ENCODE measurements around the gene JPH2. TPM values are rescaled to one million over a fixed set of nuclear protein-coding genes. Genes with fewer than 3 reads are reported as not detected.
A peak's percentile ranks its signal among the peaks of the same experiment; 100 is the strongest.
"Not testable (repeated sequence)": the region's sequence is repeated elsewhere in the genome, so short reads cannot be mapped to it uniquely, and the experiment has no call there.

The JPH2 gene
- polyA plus RNA-seq, 1 donor = 1.4 TPM

GRCh38 chr20:44159125-44159524 lies 27.9 kb downstream of the JPH2 start:
- DNase-seq = no peak

- no peak for DNase-seq
These were observed 29.9 kb downstream of the JPH2 start for GRCh38 chr20:44157061-44157460.

GRCh38 chr20:44154521-44155001 lies 32.4 kb downstream of the JPH2 start:
- no peak for DNase-seq

- no peak for DNase-seq
These were observed 33.3 kb downstream of the JPH2 start for GRCh38 chr20:44153636-44154043.

- DNase-seq = no peak
These were observed 35.2 kb downstream of the JPH2 start for GRCh38 chr20:44151621-44152416.

GRCh38 chr20:44146272-44146671 lies 40.7 kb downstream of the JPH2 start:
- DNase-seq = no peak

GRCh38 chr20:44145131-44145775 lies 41.7 kb downstream of the JPH2 start:
- no peak for DNase-seq

- no peak for DNase-seq
These were observed 43.1 kb downstream of the JPH2 start for GRCh38 chr20:44143936-44144335.

- DNase-seq = peak; percentile 55
These were observed 44.6 kb downstream of the JPH2 start for GRCh38 chr20:44142413-44142812.

GRCh38 chr20:44141873-44142272 lies 45.1 kb downstream of the JPH2 start:
- DNase-seq = no peak

- no peak for DNase-seq
These were observed 48.1 kb downstream of the JPH2 start for GRCh38 chr20:44138867-44139266.

- peak; percentile 50 for DNase-seq
These were observed 49.7 kb downstream of the JPH2 start for GRCh38 chr20:44137266-44137801.

GRCh38 chr20:44136579-44137265 lies 50.3 kb downstream of the JPH2 start:
- DNase-seq = no peak

- no peak for DNase-seq
These were observed 51.4 kb downstream of the JPH2 start for GRCh38 chr20:44135417-44136204.

- DNase-seq = no peak
These were observed 52.0 kb downstream of the JPH2 start for GRCh38 chr20:44135012-44135412.

- no peak for DNase-seq
These were observed 53.6 kb downstream of the JPH2 start for GRCh38 chr20:44133424-44133823.

- DNase-seq = no peak
These were observed 55.3 kb downstream of the JPH2 start for GRCh38 chr20:44131704-44132103.

- DNase-seq = no peak
These were observed 56.9 kb downstream of the JPH2 start for GRCh38 chr20:44129911-44130718.

- not testable (repeated sequence) for DNase-seq
These were observed 57.7 kb downstream of the JPH2 start for GRCh38 chr20:44129300-44129699.

GRCh38 chr20:44126445-44126844 lies 60.5 kb downstream of the JPH2 start:
- DNase-seq = no peak
